LNCAP (cell line): ENCODE data around the gene CD34.

Source experiments
- TF ChIP-seq, protein P1 (sequence below): fragments of 450-650 bp; IDR thresholded peaks from 2 replicates; pipeline ENCODE4 v1.5.1; 2017; ENCODE audit warnings: mild to moderate bottlenecking

Gene CD34

DNA sequence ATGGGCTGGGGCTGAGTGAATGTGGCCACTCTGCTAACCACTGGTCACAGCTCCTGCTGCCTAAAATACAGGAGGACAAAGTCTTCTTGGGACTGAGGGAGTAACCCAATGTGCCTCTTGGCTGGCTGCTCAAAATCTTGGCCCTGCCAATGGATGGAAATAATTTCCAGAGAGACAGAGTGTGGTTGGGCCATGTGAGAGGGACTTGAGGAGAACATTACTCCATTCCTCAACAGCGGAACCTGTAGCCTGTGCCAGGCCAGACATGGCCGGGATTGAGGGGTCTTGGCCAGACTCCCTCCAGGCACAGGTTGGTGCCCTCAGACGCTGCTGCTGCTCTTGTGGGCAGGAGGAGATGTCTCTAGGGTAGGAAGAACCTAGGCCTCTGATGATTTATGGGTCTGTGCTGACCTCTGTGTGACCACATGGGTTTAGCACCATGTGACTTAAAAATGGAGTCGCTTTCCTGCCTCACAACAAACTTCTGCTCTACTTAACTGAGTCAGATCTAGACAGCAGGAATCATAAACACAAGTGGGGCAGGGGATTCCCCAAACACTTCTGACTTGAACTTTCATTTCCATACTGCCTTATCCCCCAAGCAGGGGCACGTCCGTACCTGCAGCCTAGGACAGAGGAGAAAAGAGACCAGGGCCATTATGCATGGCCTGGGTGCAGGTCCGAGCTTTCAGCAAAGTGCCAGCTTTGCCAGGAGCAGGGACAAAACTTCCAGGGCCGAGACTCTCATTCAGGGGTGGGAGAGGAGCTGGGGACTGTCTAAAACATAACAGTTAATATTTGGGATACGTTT is 79.2 kb downstream of the CD34 start:
- TF ChIP-seq, protein P1, sequence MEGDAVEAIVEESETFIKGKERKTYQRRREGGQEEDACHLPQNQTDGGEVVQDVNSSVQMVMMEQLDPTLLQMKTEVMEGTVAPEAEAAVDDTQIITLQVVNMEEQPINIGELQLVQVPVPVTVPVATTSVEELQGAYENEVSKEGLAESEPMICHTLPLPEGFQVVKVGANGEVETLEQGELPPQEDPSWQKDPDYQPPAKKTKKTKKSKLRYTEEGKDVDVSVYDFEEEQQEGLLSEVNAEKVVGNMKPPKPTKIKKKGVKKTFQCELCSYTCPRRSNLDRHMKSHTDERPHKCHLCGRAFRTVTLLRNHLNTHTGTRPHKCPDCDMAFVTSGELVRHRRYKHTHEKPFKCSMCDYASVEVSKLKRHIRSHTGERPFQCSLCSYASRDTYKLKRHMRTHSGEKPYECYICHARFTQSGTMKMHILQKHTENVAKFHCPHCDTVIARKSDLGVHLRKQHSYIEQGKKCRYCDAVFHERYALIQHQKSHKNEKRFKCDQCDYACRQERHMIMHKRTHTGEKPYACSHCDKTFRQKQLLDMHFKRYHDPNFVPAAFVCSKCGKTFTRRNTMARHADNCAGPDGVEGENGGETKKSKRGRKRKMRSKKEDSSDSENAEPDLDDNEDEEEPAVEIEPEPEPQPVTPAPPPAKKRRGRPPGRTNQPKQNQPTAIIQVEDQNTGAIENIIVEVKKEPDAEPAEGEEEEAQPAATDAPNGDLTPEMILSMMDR, result no peak
